Smooth muscle cell (in vitro differentiated cells): Measurements from ENCODE around the gene ADCY9. TPM values are rescaled to one million over a fixed set of nuclear protein-coding genes. Genes with fewer than 3 reads are reported as not detected.

ENCODE experiments used
- DNase-seq: peaks from one replicate; lab custom pipeline; 2025; ENCODE audit not compliant: unreplicated experiment; lab: John Stamatoyannopoulos, UW
- H2AFZ ChIP-seq: fragments of 200-600 bp; sonication (generic); 2 replicates; pipeline ENCODE4 v1.6.0; 2016; ENCODE audit warnings: antibody characterized with exemption, low read depth, mild to moderate bottlenecking
- H3F3A ChIP-seq: fragments of 200-600 bp; sonication (generic); 2 replicates; pipeline ENCODE4 v1.6.0; 2017; ENCODE audit warnings: antibody characterized with exemption, low read depth
- H3K27ac ChIP-seq: fragments of 200-600 bp; sonication (generic); 2 replicates; pipeline ENCODE4 v1.5.1; 2016; ENCODE audit warnings: low read depth, mild to moderate bottlenecking
- H3K27me3 ChIP-seq: fragments of 200-600 bp; sonication (generic); 2 replicates; pipeline ENCODE4 v1.6.1; 2016; ENCODE audit warnings: low read depth, mild to moderate bottlenecking
- H3K36me3 ChIP-seq: fragments of 200-600 bp; sonication (generic); 2 replicates; pipeline ENCODE4 v1.5.1; 2016; ENCODE audit warnings: low read depth
- H3K4me1 ChIP-seq: fragments of 200-600 bp; sonication (generic); 2 replicates; pipeline ENCODE4 v1.5.1; 2016; ENCODE audit warnings: low read depth
- H3K4me2 ChIP-seq: fragments of 200-600 bp; sonication (generic); 2 replicates; pipeline ENCODE4 v1.6.0; 2016; ENCODE audit warnings: mild to moderate bottlenecking
- H3K4me3 ChIP-seq: fragments of 200-600 bp; sonication (generic); 2 replicates; pipeline ENCODE4 v1.5.1; 2016; ENCODE audit warnings: mild to moderate bottlenecking
- H3K79me2 ChIP-seq: fragments of 200-600 bp; sonication (generic); 2 replicates; pipeline ENCODE4 v1.6.0; 2016; ENCODE audit warnings: low read depth, mild to moderate bottlenecking
- H3K9ac ChIP-seq: fragments of 200-600 bp; sonication (generic); 2 replicates; pipeline ENCODE4 v1.6.0; 2016; ENCODE audit warnings: low read depth
- H3K9me3 ChIP-seq: fragments of 200-600 bp; sonication (generic); replicated peaks from 2 replicates; pipeline ENCODE4 v1.5.1; 2016; ENCODE audit warnings: low read depth
- H4K20me1 ChIP-seq: fragments of 200-600 bp; sonication (generic); 2 replicates; pipeline ENCODE4 v1.6.0; 2016; ENCODE audit warnings: low read depth
- CTCF ChIP-seq: fragments of 200-600 bp; sonication (generic); IDR thresholded peaks from 2 replicates; pipeline ENCODE4 v1.5.1; 2017; ENCODE audit warnings: borderline replicate concordance, mild to moderate bottlenecking, antibody characterized with exemption; ENCODE audit not compliant: insufficient read depth, poor library complexity, severe bottlenecking
- WGBS: methylation state at CpG from one replicate; pipeline ENCODE4 v1.1.7; 2016; ENCODE audit warnings: low lambda C conversion rate; 5-methylcytosine and 5-hydroxymethylcytosine counted together
- polyA plus RNA-seq: library from polyadenylated mRNA; unstranded; fragments of >200 nt; fragmentation: Nextera tagmentation; extraction: Ambion mirVana; gene quantifications from 2 replicates; pipeline ENCODE4 v1.2.1, GENCODE V29; 2016
- total RNA-seq: library from RNA; depleted of rRNA; stranded (reverse); fragments of >200 nt; gene quantifications from 2 replicates; pipeline ENCODE4 v1.2.3, GENCODE V29; 2014

The ADCY9 gene
- total and polyA plus RNA-seq, 2 experiments from 2014 or later = 7.2 to 8.9 TPM

DNA sequence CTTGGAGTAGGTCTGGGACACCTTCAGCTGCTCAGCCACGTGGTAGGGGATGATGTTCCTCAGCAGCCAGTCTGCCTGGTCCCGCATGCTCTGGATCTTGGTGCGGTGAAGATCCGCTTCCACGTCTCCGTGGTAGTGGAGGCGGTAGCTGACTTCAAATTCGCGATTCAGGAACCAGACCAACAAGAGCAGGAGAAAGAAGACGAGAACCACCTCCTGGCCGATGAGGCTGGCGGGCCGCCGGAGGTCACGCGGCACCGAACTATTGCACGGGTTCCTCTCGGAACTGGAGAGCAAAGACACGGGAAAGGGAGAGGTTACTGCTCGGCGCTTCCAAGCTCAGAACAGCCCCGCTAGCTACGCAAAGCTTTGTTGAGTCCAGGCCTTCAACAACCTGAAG is 149.6 kb downstream of the ADCY9 start:
- Histone ChIP-seq H3K9ac (no peak overlapping the region), H3K4me1 (peaks cover 3% of the 10 kb centered on the region), H3F3A (peaks cover 3% of the 10 kb centered on the region), H3K27me3 (no peaks in the 10 kb centered on the region), H3K4me3 (no peak overlapping the region), H3K27ac (no peak overlapping the region), H2AFZ (no peak overlapping the region), H3K36me3 (no peaks in the 10 kb centered on the region), H3K4me2 (no peak overlapping the region), H3K9me3 (no peaks in the 10 kb centered on the region), H3K79me2 (no peaks in the 10 kb centered on the region), H4K20me1 (no peaks in the 10 kb centered on the region)
- no peak for DNase-seq
- 99% methylated on average over 24 of the region's 24 CpGs for WGBS
- TF ChIP-seq CTCF = no peak

GRCh38 chr16:3965781-3966582 is 150.3 kb downstream of the ADCY9 start:
- no peak overlapping the region for H3K4me3 ChIP-seq
- H4K20me1 ChIP-seq = no peaks in the 10 kb centered on the region
- H2AFZ ChIP-seq = no peak overlapping the region
- WGBS = 98% methylated on average over 49 of the region's 50 CpGs
- H3K9ac ChIP-seq = no peak overlapping the region
- H3F3A ChIP-seq = no peaks in the 10 kb centered on the region
- H3K4me1 ChIP-seq = no peaks in the 10 kb centered on the region
- no peaks in the 10 kb centered on the region for H3K36me3 ChIP-seq
- no peaks in the 10 kb centered on the region for H3K27me3 ChIP-seq
- H3K9me3 ChIP-seq = no peaks in the 10 kb centered on the region
- no peaks in the 10 kb centered on the region for H3K79me2 ChIP-seq
- TF ChIP-seq CTCF = no peak
- DNase-seq = no peak
- H3K27ac ChIP-seq = no peak overlapping the region
- H3K4me2 ChIP-seq = no peak overlapping the region

DNA sequence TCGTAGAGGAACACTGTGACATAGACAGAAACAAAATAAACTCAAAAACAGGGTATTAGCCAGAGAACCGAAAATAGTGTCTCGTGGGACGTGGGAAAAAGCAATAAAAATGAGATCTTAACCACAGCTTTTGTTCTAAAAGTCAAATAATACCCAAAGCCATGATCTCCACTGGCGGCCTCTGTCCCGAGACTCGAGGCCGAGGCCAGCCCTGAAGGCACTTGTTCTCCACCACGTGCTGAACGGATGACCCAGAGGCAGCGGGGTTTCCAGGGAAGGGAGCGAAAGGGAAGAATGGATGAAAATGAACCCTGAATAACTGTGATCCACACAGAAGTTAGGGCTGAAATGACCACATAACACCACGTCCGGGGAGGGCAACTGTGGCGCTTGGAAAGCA is 150.9 kb downstream of the ADCY9 start:
- H3K36me3 ChIP-seq = no peaks in the 10 kb centered on the region

More for the DNA sequence above, 150.9 kb downstream of the ADCY9 start:
- Histone ChIP-seq H3K27me3 (no peaks in the 10 kb centered on the region), H3K4me3 (no peak overlapping the region), H2AFZ (no peak overlapping the region), H3K9me3 (no peaks in the 10 kb centered on the region), H3K4me2 (no peak overlapping the region), H3K27ac (no peak overlapping the region), H4K20me1 (no peaks in the 10 kb centered on the region), H3K9ac (no peak overlapping the region), H3K79me2 (no peaks in the 10 kb centered on the region), H3F3A (no peaks in the 10 kb centered on the region), H3K4me1 (no peaks in the 10 kb centered on the region)
- no peak for TF ChIP-seq CTCF
- WGBS = 93% methylated on average over 15 of the region's 15 CpGs
- no peak for DNase-seq
